ENCODE results near the gene PPP2R5B. TPM values are rescaled to one million over a fixed set of nuclear protein-coding genes. Genes with fewer than 3 reads are reported as not detected.

Gene PPP2R5B
- total RNA-seq, 1 donor from 2014 or later: 5.7 TPM

DNA sequence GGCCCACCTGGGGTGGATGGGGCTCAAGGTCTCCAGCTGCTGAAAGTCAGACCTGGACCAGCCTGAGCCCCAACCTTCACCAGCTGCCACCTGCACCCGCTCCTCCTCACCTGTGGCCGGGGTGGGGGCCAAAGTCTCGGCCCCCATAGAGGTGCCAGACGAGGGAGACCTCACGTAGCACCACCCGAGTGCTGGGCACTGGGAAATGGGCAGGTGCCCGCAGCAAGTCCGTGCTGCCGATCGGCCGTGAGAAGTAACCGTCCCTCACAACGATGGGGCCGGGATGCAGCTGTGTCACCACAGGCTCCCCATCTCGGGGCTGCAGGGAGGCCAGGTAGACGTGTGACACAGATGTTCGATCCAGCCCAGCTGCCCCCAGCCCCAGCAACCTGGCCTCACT, 23.7 kb upstream of the PPP2R5B start:
- Histone ChIP-seq H3K9me3 (ENCODE audit: low read depth) (no peaks in the 10 kb centered on the region), H3K79me2 (ENCODE audit: low read depth) (no peaks in the 10 kb centered on the region), H3K27me3 (no peaks in the 10 kb centered on the region), H3K4me2 (no peak overlapping the region), H4K20me1 (ENCODE audit: low read depth) (no peaks in the 10 kb centered on the region), H3K27ac (no peak overlapping the region), H3K4me3 (no peak overlapping the region), H3F3A (ENCODE audit: low read depth) (no peaks in the 10 kb centered on the region), H3K36me3 (no peaks in the 10 kb centered on the region), H2AFZ (replicated peaks) (no peak overlapping the region), H3K9ac (no peak overlapping the region), H3K4me1 (no peaks in the 10 kb centered on the region)
- Mint-ChIP-seq H3K27ac (no peak overlapping the region), H3K9me3 (no peaks in the 10 kb centered on the region), H3K27me3 (ENCODE audit: insufficient read depth, low read depth) (peaks cover 8% of the 10 kb centered on the region), H3K4me3 (no peak overlapping the region), H3K4me1 (no peaks in the 10 kb centered on the region), H3K36me3 (peaks cover 9% of the 10 kb centered on the region)
- TF ChIP-seq EZH2 (IDR thresholded peaks at IDR 0.05) (no peak), EZH2phosphoT487 (IDR thresholded peaks at IDR 0.05) (no peak)
- TF ChIP-seq, protein P1, sequence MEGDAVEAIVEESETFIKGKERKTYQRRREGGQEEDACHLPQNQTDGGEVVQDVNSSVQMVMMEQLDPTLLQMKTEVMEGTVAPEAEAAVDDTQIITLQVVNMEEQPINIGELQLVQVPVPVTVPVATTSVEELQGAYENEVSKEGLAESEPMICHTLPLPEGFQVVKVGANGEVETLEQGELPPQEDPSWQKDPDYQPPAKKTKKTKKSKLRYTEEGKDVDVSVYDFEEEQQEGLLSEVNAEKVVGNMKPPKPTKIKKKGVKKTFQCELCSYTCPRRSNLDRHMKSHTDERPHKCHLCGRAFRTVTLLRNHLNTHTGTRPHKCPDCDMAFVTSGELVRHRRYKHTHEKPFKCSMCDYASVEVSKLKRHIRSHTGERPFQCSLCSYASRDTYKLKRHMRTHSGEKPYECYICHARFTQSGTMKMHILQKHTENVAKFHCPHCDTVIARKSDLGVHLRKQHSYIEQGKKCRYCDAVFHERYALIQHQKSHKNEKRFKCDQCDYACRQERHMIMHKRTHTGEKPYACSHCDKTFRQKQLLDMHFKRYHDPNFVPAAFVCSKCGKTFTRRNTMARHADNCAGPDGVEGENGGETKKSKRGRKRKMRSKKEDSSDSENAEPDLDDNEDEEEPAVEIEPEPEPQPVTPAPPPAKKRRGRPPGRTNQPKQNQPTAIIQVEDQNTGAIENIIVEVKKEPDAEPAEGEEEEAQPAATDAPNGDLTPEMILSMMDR (IDR thresholded peaks at IDR 0.05): no peak
- no peak for DNase-seq (ENCODE audit: low spot score)

DNA sequence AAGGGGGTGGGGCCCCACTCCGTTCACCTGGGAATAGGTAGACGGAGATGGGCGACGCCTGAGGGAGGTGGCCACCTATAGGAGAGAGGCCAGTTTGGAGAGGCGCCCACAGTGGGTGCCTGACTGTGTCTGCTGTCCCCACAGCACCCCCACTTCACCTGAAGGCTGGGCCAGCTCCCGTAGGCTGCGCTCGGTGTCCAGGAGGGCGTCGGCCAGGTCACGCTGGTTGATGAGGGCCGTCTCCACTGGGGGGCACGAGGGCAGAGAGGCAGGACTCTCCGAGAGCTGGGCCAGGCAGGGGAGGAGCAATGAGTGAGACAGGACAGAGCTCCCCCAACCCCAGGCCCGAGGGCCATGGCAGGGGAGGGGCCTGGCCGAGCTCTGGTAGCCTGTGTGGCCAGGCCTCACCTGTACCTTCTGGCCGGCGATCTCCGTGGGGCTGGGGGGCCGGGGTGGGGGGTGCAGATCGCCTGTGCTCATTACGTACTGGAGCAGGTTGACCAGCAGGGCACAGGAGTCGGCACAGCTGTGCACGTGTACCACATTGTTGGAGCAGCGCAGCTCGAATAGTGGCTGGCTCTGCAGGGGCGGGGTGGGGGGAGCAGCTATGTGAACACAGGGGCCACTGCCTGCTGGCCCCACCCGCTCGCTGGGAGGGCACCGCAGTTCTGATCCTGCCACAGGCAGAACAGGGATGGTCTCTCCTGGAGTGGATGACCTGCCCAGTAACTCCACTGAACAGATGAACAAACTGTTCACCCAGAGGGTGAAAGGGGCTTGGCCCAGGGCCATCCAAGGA, 22.2 kb upstream of the PPP2R5B start:
- H3F3A ChIP-seq (ENCODE audit: low read depth): no peaks in the 10 kb centered on the region
- no peak overlapping the region for H3K4me3 Mint-ChIP-seq
- no peaks in the 10 kb centered on the region for H3K79me2 ChIP-seq (ENCODE audit: low read depth)
- no peak overlapping the region for H3K9ac ChIP-seq
- TF ChIP-seq, protein P1 (IDR thresholded peaks at IDR 0.05): no peak
- TF ChIP-seq EZH2 (IDR thresholded peaks at IDR 0.05) (no peak), EZH2phosphoT487 (IDR thresholded peaks at IDR 0.05) (no peak)
- H3K36me3 Mint-ChIP-seq: peaks cover 9% of the 10 kb centered on the region
- no peaks in the 10 kb centered on the region for H3K9me3 ChIP-seq (ENCODE audit: low read depth)
- no peaks in the 10 kb centered on the region for H4K20me1 ChIP-seq (ENCODE audit: low read depth)
- no peak overlapping the region for H3K4me3 ChIP-seq
- no peak overlapping the region for H2AFZ ChIP-seq (replicated peaks)
- H3K4me1 Mint-ChIP-seq: no peaks in the 10 kb centered on the region
- H3K36me3 ChIP-seq: no peaks in the 10 kb centered on the region
- no peak overlapping the region for H3K27ac Mint-ChIP-seq
- no peaks in the 10 kb centered on the region for H3K4me1 ChIP-seq
- H3K27ac ChIP-seq: no peak overlapping the region
- H3K4me2 ChIP-seq: no peak overlapping the region
- H3K27me3 Mint-ChIP-seq (ENCODE audit: insufficient read depth, low read depth): peaks cover 8% of the 10 kb centered on the region
- no peaks in the 10 kb centered on the region for H3K9me3 Mint-ChIP-seq
- H3K27me3 ChIP-seq: no peaks in the 10 kb centered on the region
- DNase-seq (ENCODE audit: low spot score): no peak

GRCh38 chr11:64903291-64903833, 21.1 kb upstream of the PPP2R5B start:
- Mint-ChIP-seq H3K27me3 (ENCODE audit: insufficient read depth, low read depth) (peaks cover 11% of the 10 kb centered on the region), H3K36me3 (peaks cover 9% of the 10 kb centered on the region), H3K9me3 (no peaks in the 10 kb centered on the region), H3K4me1 (no peaks in the 10 kb centered on the region), H3K27ac (no peak overlapping the region), H3K4me3 (no peak overlapping the region)
- TF ChIP-seq EZH2phosphoT487 (IDR thresholded peaks at IDR 0.05): no peak
- TF ChIP-seq, protein P1 (IDR thresholded peaks at IDR 0.05): no peak
- TF ChIP-seq EZH2 (IDR thresholded peaks at IDR 0.05): no peak
- Histone ChIP-seq H3K79me2 (ENCODE audit: low read depth) (no peaks in the 10 kb centered on the region), H3K4me1 (no peaks in the 10 kb centered on the region), H3K9me3 (ENCODE audit: low read depth) (no peaks in the 10 kb centered on the region), H2AFZ (replicated peaks) (no peak overlapping the region), H3K36me3 (no peaks in the 10 kb centered on the region), H3F3A (ENCODE audit: low read depth) (no peaks in the 10 kb centered on the region), H4K20me1 (ENCODE audit: low read depth) (no peaks in the 10 kb centered on the region), H3K27me3 (no peaks in the 10 kb centered on the region), H3K4me3 (no peak overlapping the region), H3K4me2 (no peak overlapping the region), H3K27ac (no peak overlapping the region), H3K9ac (no peak overlapping the region)
- no peak for DNase-seq (ENCODE audit: low spot score)
